GM12873 (cell line): ENCODE results near the gene ZBTB39.

Experiments used
- TF ChIP-seq, protein P1 (sequence below): IDR thresholded peaks from 2 replicates; pipeline ENCODE4 v1.5.1; 2012; ENCODE audit warnings: low read depth, mild to moderate bottlenecking, moderate library complexity, low read length, control low read depth; ENCODE audit not compliant: insufficient read depth; ENCODE audit errors: missing control alignments

The ZBTB39 gene

DNA sequence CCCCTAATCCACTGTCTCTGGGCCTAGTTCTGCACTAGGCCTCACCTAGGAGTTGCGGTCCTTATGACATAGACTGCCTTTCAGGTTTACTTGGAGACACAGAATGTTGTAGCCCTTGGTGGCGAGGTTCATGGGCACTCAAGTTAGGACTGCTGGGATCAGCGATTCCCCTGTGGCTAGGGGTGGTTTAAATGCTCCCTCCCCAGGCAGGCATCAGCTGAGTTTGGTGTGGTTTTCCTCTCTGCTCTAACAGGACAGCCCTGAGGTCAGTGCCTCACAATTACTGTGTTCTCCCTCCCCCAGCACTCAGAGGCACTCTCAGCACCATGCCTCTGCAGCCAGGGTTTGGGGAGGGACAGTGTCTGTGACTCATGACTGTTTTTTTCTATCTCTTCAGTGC lies 26.7 kb downstream of the ZBTB39 start:
- TF ChIP-seq, protein P1, sequence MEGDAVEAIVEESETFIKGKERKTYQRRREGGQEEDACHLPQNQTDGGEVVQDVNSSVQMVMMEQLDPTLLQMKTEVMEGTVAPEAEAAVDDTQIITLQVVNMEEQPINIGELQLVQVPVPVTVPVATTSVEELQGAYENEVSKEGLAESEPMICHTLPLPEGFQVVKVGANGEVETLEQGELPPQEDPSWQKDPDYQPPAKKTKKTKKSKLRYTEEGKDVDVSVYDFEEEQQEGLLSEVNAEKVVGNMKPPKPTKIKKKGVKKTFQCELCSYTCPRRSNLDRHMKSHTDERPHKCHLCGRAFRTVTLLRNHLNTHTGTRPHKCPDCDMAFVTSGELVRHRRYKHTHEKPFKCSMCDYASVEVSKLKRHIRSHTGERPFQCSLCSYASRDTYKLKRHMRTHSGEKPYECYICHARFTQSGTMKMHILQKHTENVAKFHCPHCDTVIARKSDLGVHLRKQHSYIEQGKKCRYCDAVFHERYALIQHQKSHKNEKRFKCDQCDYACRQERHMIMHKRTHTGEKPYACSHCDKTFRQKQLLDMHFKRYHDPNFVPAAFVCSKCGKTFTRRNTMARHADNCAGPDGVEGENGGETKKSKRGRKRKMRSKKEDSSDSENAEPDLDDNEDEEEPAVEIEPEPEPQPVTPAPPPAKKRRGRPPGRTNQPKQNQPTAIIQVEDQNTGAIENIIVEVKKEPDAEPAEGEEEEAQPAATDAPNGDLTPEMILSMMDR: no peak

DNA sequence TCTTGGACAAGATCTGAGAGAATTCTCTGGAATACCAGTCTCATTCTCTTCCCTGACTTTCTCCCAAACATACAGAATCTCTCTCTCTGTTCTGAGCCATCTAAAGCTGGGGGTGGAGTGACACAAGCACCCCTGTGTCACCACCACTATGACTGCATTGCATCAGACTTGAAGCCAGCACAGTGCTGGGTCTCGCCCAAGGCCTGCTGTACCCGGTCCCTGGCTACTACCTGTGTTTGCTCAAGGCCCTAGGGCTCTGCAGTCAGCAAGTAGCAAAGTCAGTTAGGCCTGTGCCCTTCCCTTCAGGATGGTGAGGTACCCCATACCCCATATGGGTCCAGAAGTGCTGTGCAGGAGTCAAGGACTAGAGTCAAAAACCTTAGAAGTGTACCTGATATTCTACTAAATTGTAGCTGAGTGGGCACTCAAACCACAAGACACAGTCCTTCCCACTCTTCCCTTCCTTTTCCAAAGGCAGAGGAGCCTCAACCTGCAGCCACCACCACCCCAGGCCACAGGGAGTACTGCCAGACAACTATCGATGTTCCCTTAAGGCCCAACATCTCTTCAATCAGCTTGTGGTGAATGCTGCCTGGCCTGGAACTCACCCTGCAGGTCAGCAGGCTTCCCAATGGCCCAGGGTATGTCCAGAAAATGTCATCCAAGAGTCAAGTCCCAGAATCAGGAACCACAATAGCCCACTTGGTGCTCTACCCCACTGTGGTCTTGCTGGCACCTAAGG lies 27.8 kb downstream of the ZBTB39 start:
- TF ChIP-seq, protein P1: no peak

DNA sequence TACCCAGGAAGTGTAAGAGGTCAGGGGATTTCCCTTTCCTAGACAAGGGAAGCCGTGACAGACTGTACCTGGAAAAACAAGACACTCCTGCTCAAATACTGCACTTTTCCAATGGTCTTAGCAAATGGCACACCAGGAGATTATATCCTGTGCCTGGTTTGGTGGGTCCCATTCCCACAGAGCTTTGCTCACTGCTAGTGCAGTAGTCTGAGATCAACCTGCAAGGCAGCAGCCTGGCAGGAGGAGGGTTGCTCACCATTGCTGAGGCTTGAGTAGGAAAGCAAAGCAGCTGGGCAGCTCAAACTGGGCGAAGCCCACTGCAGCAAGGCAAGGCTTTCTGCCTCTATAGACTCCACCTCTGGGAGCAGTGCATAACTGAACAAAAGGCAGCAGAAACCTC lies 47.9 kb downstream of the ZBTB39 start:
- TF ChIP-seq, protein P1: no peak

DNA sequence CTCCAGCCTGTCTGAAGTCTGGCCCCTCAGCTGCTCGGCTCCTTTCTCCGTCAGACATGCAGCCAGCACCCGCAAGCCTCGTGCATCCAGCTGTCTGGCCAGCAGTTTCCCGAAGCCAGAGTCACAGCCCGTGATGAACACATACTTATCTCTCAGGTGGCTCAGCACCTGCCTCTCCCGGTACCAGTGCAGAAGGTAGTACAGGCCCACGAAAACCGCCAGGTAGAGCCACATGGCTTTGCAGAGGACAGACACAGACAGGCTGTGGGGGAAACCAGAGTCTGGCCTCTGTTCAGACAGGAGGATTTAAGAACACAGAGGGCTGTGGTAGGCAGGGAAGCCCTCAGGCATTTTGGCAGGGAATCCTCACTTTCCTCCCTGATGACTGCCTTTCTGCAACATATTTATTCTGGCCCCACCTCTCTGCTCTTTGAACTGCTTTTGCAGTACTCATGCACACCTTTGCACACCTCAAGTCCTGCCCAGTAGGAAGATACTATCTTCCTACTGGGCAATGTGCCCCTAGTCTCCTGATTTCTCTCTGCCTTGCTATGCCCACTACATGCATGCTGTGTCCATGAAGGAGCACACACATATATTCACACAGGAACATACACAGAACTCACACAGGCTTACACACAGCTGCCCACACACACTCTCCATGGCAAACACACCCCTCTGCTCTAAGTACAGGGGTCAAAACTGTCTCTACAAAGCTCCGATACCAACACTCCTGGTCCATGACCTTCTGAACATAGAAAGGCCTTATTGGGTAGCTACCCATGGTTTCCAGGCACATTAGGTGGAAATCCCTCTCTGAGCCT lies 48.9 kb downstream of the ZBTB39 start, which contains the start of gene RDH16:
Gene RDH16 (minus strand): TSS at position 380 of the 824 bp plus-strand sequence. CDS start 146 bp downstream, at position 234.
- TF ChIP-seq, protein P1: no peak

DNA sequence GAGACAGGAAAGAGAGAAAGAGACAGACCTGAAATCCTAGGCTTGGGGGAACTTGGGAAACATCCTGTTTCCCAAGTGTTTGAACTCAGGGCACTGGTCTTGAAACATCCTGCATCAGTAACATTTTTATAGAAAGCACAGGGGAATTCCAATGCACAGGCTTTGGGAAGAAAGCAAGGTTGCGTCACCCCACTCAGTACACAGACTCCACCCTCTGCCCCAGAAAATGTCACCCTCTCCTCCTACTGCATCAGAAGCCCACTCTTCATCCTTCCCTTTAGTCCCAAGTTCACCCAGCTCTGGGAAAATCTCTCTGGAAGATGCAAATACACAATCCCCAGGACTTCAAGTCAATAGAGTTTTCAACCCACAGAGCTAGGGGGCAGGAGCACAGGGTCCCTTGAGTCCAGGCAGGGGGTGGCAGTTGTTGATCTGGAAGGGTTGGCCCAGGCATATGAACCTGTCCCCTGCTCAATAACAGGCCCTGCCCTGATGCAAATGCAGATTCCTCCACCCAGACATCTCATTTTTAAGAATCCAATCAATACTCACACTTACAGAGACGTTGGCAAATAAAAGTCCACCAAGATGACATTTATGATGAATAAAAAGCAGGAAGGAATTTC lies 50.6 kb downstream of the ZBTB39 start:
- TF ChIP-seq, protein P1: no peak

DNA sequence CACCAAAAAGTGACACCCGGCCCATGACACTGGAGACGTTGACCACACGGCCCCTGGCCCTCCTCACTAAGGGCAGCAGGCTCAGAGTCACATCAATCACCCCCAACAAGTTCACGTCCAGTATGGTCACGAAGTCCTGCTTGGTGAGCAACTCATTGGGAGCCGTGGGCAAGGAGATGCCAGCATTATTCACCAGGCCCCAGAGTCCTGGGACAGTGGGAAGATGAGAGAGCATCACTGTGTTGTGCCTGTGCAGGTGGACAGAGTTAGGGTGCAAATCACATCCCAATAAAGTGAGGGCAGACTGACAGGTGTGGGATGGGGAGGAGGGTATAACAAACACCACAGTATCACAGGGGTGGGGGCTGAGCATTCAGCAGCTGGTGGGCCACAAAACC lies 51.4 kb downstream of the ZBTB39 start:
- TF ChIP-seq, protein P1: no peak
